Measurements from ENCODE around the gene NCOA3.
"Not testable (repeated sequence)": the region's sequence is repeated elsewhere in the genome, so short reads cannot be mapped to it uniquely, and the experiment has no call there.

NCOA3 gene

GRCh38 chr20:47500554-47500953 is 1.1 kb upstream of the NCOA3 start:
- no peak for DNase-seq (ENCODE audit: low read depth, low spot score)

DNA sequence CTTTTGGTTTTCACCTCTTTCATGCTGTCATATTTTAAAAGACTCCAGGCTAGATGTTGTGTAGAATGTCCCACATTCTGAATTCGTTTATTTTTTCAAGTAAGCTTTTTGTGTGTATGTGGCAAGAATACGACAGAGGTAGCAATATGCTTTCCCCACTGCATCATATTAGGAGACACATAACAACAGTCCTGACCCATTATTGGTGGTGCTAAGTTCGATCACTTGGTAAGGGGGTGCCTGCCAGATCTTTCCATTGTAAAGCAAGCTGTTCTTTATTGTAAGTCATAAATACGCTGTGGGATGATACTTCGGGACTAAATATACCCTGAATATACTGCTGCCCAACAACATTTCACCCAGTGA is 588 bp upstream of the NCOA3 start:
- no peak for DNase-seq (ENCODE audit: low read depth, low spot score)

DNA sequence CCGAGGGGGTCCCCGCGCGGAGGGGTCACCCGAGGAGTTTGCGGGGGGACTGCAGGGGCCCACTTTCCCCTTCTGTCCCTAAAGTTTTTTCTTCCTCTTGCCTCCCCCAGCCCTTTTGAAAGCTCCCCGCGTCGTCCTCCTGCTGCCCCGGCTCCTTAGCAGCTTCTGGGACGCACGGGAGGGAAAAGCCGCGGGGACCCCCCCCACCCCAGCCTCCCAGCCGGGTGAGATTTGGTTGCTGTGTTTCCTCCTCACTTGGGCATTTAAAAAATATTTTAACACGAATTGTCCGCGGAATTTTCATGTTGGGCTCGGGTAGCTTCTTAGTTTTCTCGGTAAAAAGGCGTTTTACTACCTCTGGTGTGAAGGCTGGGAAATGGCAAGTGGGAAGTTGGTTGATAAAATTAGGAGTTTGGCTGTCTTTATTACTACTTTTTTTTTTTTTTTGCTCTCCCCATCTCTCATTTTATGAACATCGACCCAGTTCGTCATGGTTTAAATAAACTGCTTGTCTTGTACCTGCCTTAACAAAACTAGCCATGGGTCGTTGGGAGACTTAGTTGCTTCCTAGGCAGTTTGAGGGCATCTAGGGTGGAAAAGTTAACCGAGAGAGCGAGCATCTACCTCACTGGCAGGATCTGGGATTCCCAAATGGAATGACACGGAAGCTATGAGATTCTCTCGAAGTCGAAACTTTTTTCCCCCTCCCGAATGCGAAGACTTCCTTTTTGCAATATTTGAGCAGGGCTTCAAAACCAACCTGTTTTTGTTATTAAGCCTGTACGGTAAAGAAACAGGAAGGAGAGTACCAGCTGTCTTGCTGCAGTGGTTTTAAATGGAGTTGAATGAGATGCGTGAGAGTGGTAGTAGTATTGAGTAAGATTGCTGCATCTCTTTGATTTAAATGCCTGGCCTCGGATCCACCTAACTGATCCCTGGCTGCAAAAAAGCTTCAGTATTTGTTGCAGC is 868 bp downstream of the NCOA3 start:
- DNase-seq (ENCODE audit: low read depth, low spot score), result no peak

DNA sequence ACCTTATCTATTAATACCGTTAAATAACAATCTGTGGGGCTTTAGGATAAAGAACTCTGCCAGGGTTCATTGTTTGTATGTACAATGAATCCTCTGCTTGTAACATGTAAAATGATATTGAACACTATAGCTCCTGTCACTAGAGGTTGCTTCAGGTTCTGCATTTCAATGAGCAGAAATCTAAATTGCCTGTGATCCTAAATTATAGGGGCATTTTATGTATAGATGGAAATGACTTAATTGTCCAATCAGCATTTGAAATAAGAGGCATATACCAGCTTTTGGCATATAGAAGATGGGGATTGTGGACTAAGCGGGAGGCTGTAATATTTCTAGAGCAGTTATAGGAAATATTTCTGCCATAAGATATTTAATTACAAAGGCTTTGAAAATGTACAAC is 2.0 kb downstream of the NCOA3 start:
- DNase-seq (ENCODE audit: low read depth, low spot score), result no peak

DNA sequence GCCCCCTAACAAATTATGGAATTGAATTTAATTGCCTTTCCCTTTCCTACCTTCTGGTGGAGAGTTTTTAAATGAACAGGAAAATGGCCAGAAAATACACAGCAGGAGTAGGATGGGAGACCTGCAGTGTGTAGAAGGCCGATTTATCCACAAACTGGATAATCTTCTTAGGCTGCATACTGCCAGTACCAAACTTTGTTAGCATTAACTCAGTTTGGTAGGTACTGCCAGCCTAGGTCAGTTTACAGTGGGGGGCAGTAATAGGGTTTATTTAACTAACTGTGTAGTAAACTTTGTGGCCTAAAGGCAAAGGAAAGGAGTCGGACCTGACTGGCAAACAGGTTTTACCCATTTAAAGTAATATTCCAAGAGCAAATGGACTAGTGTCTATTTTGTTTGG is 4.6 kb downstream of the NCOA3 start:
- no peak for DNase-seq (ENCODE audit: low read depth, low spot score)

DNA sequence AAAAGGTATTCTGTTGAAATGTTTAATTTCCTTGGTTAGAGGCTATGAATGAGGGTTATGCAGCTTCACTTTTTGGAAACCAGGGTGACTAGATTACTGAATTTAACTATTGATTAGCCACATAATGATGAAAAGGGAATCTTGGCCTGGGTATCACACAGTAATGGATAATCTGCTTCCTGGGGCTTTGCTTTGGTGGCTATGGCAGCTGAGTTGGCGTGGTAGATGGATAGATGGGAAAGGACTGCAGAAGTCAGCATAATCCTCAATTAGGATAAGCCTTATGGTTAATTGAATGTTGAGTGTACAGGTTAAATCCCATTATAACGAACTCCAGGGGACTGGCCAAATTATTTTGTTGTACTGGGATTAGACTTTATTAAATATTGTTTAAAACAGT is 5.2 kb downstream of the NCOA3 start:
- no peak for DNase-seq (ENCODE audit: low read depth, low spot score)

DNA sequence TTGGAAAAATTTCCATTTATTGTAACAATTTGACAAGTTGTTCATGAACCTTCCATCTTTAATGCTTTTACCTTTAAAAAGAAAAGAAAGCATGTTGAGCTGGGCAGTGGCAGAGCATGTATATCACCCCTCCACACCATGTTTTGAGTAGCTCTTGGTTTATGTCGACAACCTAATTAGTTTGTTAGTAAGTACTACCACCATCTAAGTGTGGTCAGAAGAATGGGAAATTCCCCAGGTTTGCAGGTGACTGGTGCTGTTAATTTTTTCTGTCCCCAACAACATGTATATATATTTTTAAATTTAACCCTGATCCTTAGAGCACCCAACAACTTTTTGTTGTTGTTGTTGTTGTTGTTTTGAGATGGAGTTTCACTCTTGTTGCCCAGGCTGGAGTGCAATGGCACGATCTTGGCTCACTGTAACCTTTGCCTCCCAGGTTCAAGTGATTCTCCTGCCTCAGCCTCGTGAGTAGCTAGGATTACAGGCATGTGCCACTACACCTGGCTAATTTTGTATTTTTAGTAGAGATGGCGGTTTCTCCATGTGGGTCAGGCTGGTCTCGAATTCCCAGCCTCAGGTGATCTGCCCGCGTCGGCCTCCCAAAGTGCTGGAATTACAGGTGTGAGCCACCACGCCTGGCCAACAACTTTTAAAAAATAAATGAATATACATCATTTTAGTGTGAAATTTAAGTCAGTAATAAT is 5.7 kb downstream of the NCOA3 start:
- DNase-seq (ENCODE audit: low read depth, low spot score), result not testable (repeated sequence)

GRCh38 chr20:47508278-47508677 is 6.6 kb downstream of the NCOA3 start:
- DNase-seq (ENCODE audit: low read depth, low spot score), result no peak

DNA sequence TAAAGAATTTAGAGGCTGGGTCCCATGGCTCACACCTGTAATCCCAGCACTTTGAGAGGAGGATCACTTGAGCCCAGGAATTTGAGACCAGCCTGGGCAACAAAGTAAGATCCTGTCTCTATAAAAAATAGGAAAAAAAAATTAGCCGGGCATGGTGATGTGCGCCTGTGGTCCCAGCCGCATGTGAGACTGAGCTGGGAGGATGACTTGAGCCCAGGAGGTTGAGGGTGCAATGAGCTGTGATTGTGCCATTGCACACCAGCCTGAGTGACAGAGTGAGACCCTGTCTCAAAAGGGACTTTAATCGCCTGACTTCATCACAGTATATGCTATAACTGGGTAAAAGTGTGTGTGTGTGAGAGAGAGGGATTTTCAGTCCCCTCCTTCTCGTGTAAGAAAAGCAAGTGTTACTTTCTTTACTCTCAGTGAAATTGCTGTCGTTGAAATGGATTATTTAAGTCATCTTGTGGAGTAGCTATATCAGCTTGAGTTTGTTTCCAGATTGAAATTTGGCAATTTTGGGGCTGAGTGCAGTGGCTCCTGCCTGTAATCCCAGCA is 7.5 kb downstream of the NCOA3 start:
- DNase-seq (ENCODE audit: low read depth, low spot score), result no peak

GRCh38 chr20:47509685-47510084 is 8.0 kb downstream of the NCOA3 start:
- no peak for DNase-seq (ENCODE audit: low read depth, low spot score)

- DNase-seq (ENCODE audit: low read depth, low spot score), result no peak
Measured at GRCh38 chr20:47515843-47516242, 14.2 kb downstream of the NCOA3 start.

- DNase-seq (ENCODE audit: low read depth, low spot score), result no peak
Measured at GRCh38 chr20:47521059-47521808, 19.5 kb downstream of the NCOA3 start.

DNA sequence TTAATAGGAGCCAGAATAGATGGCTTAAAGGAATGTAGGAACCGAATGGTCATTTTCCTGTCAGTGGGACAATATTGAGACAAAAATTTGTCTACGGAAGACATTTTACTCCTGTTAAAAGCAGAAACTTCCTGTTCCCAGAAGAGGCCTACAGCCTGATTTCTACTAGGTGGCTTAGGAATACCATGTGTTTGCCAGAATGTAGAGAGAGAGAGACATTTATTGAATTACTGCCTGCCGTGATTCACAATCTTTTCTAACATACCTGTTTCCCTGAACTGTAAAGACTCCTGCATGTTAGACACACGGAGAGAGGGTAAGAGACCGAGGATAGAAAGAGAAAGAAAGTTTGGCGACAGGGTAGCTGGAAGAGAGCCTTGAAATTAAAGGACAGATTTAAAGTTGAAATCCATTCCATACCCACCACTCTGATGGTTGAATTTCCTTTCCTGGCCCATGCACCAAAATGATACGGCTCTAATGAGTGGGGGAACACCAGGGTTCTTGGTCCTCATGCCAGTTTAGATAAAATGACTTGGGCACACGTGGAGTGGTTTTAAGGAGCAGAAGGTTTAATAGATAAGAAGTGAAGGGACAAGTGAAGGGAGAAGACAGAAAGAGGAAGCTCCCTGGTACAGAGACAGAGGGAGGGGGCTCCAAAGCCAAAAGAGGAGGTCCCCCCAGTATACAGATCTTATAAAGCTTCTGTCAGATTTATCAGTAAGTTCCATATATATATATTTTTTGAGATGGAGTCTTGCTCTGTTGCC is 22.5 kb downstream of the NCOA3 start:
- DNase-seq (ENCODE audit: low read depth, low spot score), result no peak

GRCh38 chr20:47527004-47527800 is 25.5 kb downstream of the NCOA3 start:
- no peak for DNase-seq (ENCODE audit: low read depth, low spot score)

GRCh38 chr20:47529840-47530239 is 28.2 kb downstream of the NCOA3 start:
- DNase-seq (ENCODE audit: low read depth, low spot score), result no peak

DNA sequence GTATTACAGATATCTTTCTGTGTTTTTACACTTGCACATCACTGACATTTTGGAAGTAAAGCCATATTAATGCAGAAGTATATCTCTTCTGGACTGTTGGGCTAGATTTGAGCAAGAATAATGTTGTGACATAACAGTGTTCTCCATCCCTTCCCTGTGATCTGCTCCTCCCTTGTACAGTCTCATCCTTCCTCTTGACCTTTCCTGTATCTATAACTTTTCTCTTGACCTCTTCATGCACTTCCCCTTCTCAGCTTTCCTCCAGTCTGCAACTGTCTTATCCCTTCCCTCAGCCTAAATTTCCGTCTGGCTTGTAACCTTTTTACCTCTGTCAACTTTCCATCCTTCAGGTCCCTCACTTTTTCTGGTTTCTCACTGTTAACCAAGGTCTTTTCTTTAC is 29.8 kb downstream of the NCOA3 start:
- no peak for DNase-seq (ENCODE audit: low read depth, low spot score)

GRCh38 chr20:47532002-47532401 is 30.3 kb downstream of the NCOA3 start:
- DNase-seq (ENCODE audit: low read depth, low spot score), result no peak

GRCh38 chr20:47533518-47534062 is 31.9 kb downstream of the NCOA3 start:
- no peak for DNase-seq (ENCODE audit: low read depth, low spot score)

DNA sequence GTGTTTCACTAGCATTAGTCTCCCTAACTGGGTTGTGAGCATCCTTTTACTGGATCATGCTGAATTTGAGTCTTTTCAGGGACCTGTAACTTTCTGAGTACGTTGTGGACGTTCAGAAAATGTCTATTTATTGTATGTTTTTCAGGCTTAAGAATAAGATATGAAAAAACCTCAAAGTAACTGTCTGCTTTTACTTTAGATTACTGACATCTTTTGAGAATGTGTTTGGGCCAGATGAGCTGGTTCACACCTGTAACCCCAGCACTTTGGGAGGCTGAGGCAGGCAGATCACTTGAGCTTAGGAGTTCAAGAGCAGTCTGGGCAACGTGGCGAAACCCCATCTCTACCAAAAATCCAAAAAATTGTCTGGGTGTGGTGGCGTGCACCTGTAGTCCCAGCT is 32.7 kb downstream of the NCOA3 start:
- no peak for DNase-seq (ENCODE audit: low read depth, low spot score)

DNA sequence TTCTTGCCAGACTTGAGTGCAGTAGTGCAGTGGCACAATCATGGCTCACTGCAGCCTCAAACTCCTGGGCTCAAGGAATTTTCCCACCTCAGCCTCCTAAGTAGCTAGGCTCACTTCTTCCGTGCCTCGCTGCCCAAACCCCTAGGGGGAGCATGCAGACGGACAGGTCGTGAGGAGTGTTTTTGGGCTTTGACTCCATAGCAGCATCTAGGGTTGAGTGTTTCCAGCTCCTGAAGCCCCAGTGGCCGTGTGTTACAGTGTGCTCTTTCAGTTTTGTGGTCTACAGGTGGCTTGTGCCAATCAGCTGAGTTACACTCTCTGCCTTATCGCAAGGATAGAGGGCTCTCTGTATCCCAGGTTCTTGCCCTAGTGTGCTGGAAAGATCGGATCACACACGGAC is 33.4 kb downstream of the NCOA3 start:
- no peak for DNase-seq (ENCODE audit: low read depth, low spot score)
